ENCODE measurements around the gene SPACA9. TPM values are rescaled to one million over a fixed set of nuclear protein-coding genes. Genes with fewer than 3 reads are reported as not detected.

The SPACA9 gene
- total RNA-seq, 1 experiment from 2014 or later: 19.2 TPM

GRCh38 chr9:132849185-132849706 is 29.5 kb upstream of the SPACA9 start:
- CTCF ChIA-PET: no interaction called here
- Histone ChIP-seq H3K27me3 (ENCODE audit: insufficient read depth, low read depth) (no peaks in the 10 kb centered on the region), H4K20me1 (ENCODE audit: insufficient read depth) (no peaks in the 10 kb centered on the region), H3K27ac (no peak overlapping the region), H3K4me3 (no peak overlapping the region), H3K9me3 (ENCODE audit: insufficient read depth, low read depth) (no peaks in the 10 kb centered on the region), H2AFZ (no peak overlapping the region), H3K9me2 (ENCODE audit: insufficient read depth) (no peaks in the 10 kb centered on the region), H3K36me3 (ENCODE audit: low read depth) (no peaks in the 10 kb centered on the region), H3F3A (ENCODE audit: insufficient read depth, low read depth) (no peaks in the 10 kb centered on the region), H3K79me2 (ENCODE audit: low read depth) (no peaks in the 10 kb centered on the region), H3K4me1 (replicated peaks; ENCODE audit: insufficient read depth) (no peaks in the 10 kb centered on the region), H3K4me2 (no peak overlapping the region)
- no TSS peak for BruUV-seq (replicated peaks)
- intact Hi-C loops (cut with micrococcal nuclease; ENCODE audit: unreplicated experiment): no loop called here
- TF ChIP-seq EZH2 (IDR thresholded peaks at IDR 0.05; ENCODE audit: low read depth): no peak
- TF ChIP-seq, protein P1, sequence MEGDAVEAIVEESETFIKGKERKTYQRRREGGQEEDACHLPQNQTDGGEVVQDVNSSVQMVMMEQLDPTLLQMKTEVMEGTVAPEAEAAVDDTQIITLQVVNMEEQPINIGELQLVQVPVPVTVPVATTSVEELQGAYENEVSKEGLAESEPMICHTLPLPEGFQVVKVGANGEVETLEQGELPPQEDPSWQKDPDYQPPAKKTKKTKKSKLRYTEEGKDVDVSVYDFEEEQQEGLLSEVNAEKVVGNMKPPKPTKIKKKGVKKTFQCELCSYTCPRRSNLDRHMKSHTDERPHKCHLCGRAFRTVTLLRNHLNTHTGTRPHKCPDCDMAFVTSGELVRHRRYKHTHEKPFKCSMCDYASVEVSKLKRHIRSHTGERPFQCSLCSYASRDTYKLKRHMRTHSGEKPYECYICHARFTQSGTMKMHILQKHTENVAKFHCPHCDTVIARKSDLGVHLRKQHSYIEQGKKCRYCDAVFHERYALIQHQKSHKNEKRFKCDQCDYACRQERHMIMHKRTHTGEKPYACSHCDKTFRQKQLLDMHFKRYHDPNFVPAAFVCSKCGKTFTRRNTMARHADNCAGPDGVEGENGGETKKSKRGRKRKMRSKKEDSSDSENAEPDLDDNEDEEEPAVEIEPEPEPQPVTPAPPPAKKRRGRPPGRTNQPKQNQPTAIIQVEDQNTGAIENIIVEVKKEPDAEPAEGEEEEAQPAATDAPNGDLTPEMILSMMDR (conservative IDR thresholded peaks at IDR 0.05): no peak
- no peak for DNase-seq
- POLR2A ChIA-PET (ENCODE audit: unreplicated experiment): no interaction called here

GRCh38 chr9:132853482-132853881 is 25.2 kb upstream of the SPACA9 start:
- BruUV-seq (replicated peaks): no TSS peak
- Histone ChIP-seq H4K20me1 (ENCODE audit: insufficient read depth) (no peaks in the 10 kb centered on the region), H3K4me3 (no peak overlapping the region), H3K4me1 (replicated peaks; ENCODE audit: insufficient read depth) (no peaks in the 10 kb centered on the region), H3K27me3 (ENCODE audit: insufficient read depth, low read depth) (no peaks in the 10 kb centered on the region), H3K4me2 (no peak overlapping the region), H3K36me3 (ENCODE audit: low read depth) (no peaks in the 10 kb centered on the region), H3K27ac (no peak overlapping the region), H3K79me2 (ENCODE audit: low read depth) (no peaks in the 10 kb centered on the region), H2AFZ (no peak overlapping the region), H3F3A (ENCODE audit: insufficient read depth, low read depth) (no peaks in the 10 kb centered on the region), H3K9me2 (ENCODE audit: insufficient read depth) (no peaks in the 10 kb centered on the region), H3K9me3 (ENCODE audit: insufficient read depth, low read depth) (no peaks in the 10 kb centered on the region)
- no peak for DNase-seq
- POLR2A ChIA-PET (ENCODE audit: unreplicated experiment): no interaction called here
- CTCF ChIA-PET: no interaction called here
- intact Hi-C loops (cut with micrococcal nuclease; ENCODE audit: unreplicated experiment): no loop called here
- TF ChIP-seq EZH2 (IDR thresholded peaks at IDR 0.05; ENCODE audit: low read depth): no peak
- TF ChIP-seq, protein P1 (conservative IDR thresholded peaks at IDR 0.05): no peak

DNA sequence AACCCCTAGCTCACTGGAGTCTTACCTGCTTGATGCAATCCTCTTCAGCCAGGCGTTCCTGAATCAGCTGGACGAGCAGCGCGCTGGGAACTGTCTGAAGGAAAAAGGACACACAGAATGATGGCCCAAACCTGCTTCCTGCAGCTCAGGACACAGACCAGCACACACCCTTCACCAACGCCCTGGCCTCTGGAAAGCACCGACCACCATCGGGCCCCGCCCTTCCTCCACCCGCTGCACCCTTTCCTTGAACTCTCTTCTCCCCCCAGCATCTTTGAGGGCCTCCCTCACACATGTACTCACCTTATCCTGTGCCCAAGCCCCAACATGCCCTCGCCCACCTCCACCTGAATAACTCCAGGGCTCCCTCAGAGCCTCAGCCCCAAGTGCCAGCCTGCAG is 23.9 kb upstream of the SPACA9 start:
- DNase-seq: no peak
- Histone ChIP-seq H3K9me3 (ENCODE audit: insufficient read depth, low read depth) (no peaks in the 10 kb centered on the region), H3K4me1 (replicated peaks; ENCODE audit: insufficient read depth) (no peaks in the 10 kb centered on the region), H2AFZ (no peak overlapping the region), H3K4me3 (no peak overlapping the region), H3K27ac (no peak overlapping the region), H4K20me1 (ENCODE audit: insufficient read depth) (no peaks in the 10 kb centered on the region), H3F3A (ENCODE audit: insufficient read depth, low read depth) (no peaks in the 10 kb centered on the region), H3K36me3 (ENCODE audit: low read depth) (no peaks in the 10 kb centered on the region), H3K4me2 (no peak overlapping the region), H3K79me2 (ENCODE audit: low read depth) (no peaks in the 10 kb centered on the region), H3K9me2 (ENCODE audit: insufficient read depth) (no peaks in the 10 kb centered on the region), H3K27me3 (ENCODE audit: insufficient read depth, low read depth) (no peaks in the 10 kb centered on the region)
- CTCF ChIA-PET: no interaction called here
- no TSS peak for BruUV-seq (replicated peaks)
- POLR2A ChIA-PET (ENCODE audit: unreplicated experiment): no interaction called here
- intact Hi-C loops (cut with micrococcal nuclease; ENCODE audit: unreplicated experiment): no loop called here
- TF ChIP-seq EZH2 (IDR thresholded peaks at IDR 0.05; ENCODE audit: low read depth): no peak
- TF ChIP-seq, protein P1 (conservative IDR thresholded peaks at IDR 0.05): no peak
